Measurements from ENCODE around the gene GPSM3. TPM values are rescaled to one million over a fixed set of nuclear protein-coding genes. Genes with fewer than 3 reads are reported as not detected.

The GPSM3 gene
- total and polyA plus RNA-seq, 2 of the 13 experiments (the other 11 are each of a cell fraction or from before 2014, with no cell fraction given): 0.18 to 6.2 TPM

DNA sequence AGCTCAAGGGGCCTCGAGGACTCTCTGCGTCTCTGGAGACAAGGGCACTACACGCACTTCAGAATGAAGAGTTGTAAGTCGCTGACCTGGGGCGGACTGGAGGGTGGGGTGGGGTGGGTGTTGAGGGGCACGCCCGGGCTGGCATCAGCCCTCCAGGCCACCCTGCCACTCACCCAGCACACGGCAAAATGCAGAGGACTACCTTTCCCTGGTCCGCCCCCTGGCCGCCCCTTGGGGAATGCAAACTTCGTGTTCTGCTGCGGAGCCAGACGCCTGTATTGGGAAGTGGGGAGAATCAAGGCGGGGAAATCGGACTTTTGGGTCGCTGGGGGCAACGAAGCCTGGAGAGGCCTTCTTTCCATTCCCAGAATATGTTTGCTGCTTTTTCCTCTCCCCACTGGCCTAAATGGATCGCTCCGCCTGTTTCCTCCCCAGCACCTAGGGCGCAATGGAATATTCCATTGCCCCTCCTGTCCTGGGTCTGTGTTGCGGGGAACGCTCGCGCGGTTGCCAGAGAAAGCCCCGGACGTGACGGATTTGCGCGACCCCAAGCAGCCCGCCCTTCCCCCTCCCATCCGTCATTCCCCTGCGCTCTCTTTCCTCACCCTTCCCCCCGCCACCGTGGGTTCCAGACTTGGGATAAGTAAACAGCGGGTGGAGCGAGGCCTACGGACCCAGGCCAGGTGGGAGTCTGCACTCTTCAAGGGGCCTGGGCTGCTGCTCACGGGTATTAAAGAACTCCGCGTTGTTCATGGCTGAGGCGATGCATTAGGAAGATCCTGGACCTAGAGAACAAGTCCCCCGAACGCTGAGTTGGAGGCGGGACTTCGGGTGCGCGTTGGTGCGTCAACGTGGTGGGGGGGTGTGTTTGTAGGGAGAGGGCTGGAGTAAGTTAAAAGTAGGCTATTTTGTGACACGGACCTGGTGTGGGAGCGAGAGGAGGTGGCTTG is 38.6 kb downstream of the GPSM3 start, which contains the start of gene PPT2:
Gene PPT2 (plus strand): TSS at position 578 of the 950 bp plus-strand sequence. CDS start 454 bp downstream, outside the sequence.
- intact Hi-C loops (cut with micrococcal nuclease; ENCODE audit: unreplicated experiment) (loop anchor here (1.0 kb wide), 5 partner anchors 24 to 67 kb away; partner anchors contain the start of genes FKBPL and RNF5), in situ Hi-C loops (cut with HindIII; ENCODE audit: extremely low pct_ligation_motif_present, low pct_unique_long_range_greater_than_20kb) (loop anchor here (5.0 kb wide), 1 partner anchor 37 kb away; no protein-coding TSS in a partner anchor)
- ATAC-seq (peak; percentile 79), FAIRE-seq (peak; percentile 86), DNase-seq (ENCODE audit: low spot score) (peak; percentile 93)
- H2AFZ ChIP-seq (ENCODE audit: low read length): peak within 1 kb of the TSS; percentile 75
- H3K4me1 ChIP-seq (ENCODE audit: insufficient read depth, low read length): peaks cover 28% of the 10 kb centered on the region
- H4K20me1 ChIP-seq (ENCODE audit: insufficient read depth, low read length): no peaks in the 10 kb centered on the region
- peak within 1 kb of the TSS; percentile 94 for H3K4me2 ChIP-seq (ENCODE audit: low read depth, low read length)
- H3K36me3 ChIP-seq (replicated peaks in 1 of 2; ENCODE audit: control insufficient read depth in 1 of 2, insufficient read depth in 2 of 2, low read length in 2 of 2): peaks cover 18 to 32% of the 10 kb centered on the region in 2 experiments
- H3K9me3 ChIP-seq (ENCODE audit: low read length): no peaks in the 10 kb centered on the region
- peak within 1 kb of the TSS; percentile 91 for H3K9ac ChIP-seq (ENCODE audit: insufficient read depth, low read depth, low read length)
- ChIA-PET CTCF (ENCODE audit: low intra/inter-chr PET ratio, low total read pairs) (interaction anchor here (1.0 to 4.3 kb wide), 6 partner anchors 26 to 106 kb away, joined by 4 to 97 read pairs (median 4); partner anchors contain the start of gene ATF6B), POLR2A (interaction anchor here (0.5 to 2.6 kb wide), 14 partner anchors 11 to 818 kb away, joined by 3 to 35 read pairs (median 4); partner anchors contain the start of genes AGPAT1, ATF6B, EGFL8 and FKBPL)
- H3K4me3 ChIP-seq (replicated peaks in 1 of 3; ENCODE audit: insufficient read depth in 1 of 3, low read depth in 2 of 3, low read length in 3 of 3): peak within 1 kb of the TSS; percentile 78 to 91 (median 88)
- peaks cover 17% of the 10 kb centered on the region for H3K79me2 ChIP-seq (ENCODE audit: insufficient read depth, low read length)
- WGBS (ENCODE audit: low lambda C conversion rate): under 1% methylated on average over 41 of the region's 52 CpGs
- TSS peak; percentile 73 for BruUV-seq (replicated peaks)
- no peaks in the 10 kb centered on the region; a peak in 1 of 5 replicates for H3K27me3 ChIP-seq (ENCODE audit: control insufficient read depth in 1 of 2, insufficient read depth in 2 of 2, low read length in 2 of 2)
- H3K27ac ChIP-seq (ENCODE audit: extremely low read length, insufficient read depth, low read length): peak within 1 kb of the TSS; percentile 88
- TF ChIP-seq KDM3A (CRISPR knock-in tag; IDR thresholded peaks at IDR 0.05; ENCODE audit: low read depth) (peak; percentile 58), SP4 (CRISPR knock-in tag; IDR thresholded peaks at IDR 0.05) (peak; percentile 84), HES4 (CRISPR knock-in tag; IDR thresholded peaks at IDR 0.05; ENCODE audit: borderline replicate concordance) (no peak), YEATS2 (CRISPR knock-in tag; IDR thresholded peaks at IDR 0.05; ENCODE audit: borderline replicate concordance) (peak; percentile 93), SRSF9 (IDR thresholded peaks at IDR 0.05; ENCODE audit: borderline replicate concordance, insufficient read depth, low read depth, low read length, poor library complexity, severe bottlenecking) (no peak), ZNF292 (CRISPR knock-in tag; IDR thresholded peaks at IDR 0.05; ENCODE audit: borderline replicate concordance, low read depth) (no peak), CHCHD3 (CRISPR knock-in tag; IDR thresholded peaks at IDR 0.05) (peak; percentile 4; the same call in 1 of the 2 replicates), RBM39 (IDR thresholded peaks at IDR 0.05; ENCODE audit: low read depth, low read length, poor library complexity, severe bottlenecking) (peak; percentile 72), ZNF253 (CRISPR knock-in tag; IDR thresholded peaks at IDR 0.05; ENCODE audit: borderline replicate concordance) (no peak), ELF3 (CRISPR knock-in tag; IDR thresholded peaks at IDR 0.05) (peak; percentile 69), SP1 (IDR thresholded peaks at IDR 0.05) (no peak), SP1 (CRISPR knock-in tag; IDR thresholded peaks at IDR 0.05) (peak; percentile 77)
- TF ChIP-seq, protein P1, sequence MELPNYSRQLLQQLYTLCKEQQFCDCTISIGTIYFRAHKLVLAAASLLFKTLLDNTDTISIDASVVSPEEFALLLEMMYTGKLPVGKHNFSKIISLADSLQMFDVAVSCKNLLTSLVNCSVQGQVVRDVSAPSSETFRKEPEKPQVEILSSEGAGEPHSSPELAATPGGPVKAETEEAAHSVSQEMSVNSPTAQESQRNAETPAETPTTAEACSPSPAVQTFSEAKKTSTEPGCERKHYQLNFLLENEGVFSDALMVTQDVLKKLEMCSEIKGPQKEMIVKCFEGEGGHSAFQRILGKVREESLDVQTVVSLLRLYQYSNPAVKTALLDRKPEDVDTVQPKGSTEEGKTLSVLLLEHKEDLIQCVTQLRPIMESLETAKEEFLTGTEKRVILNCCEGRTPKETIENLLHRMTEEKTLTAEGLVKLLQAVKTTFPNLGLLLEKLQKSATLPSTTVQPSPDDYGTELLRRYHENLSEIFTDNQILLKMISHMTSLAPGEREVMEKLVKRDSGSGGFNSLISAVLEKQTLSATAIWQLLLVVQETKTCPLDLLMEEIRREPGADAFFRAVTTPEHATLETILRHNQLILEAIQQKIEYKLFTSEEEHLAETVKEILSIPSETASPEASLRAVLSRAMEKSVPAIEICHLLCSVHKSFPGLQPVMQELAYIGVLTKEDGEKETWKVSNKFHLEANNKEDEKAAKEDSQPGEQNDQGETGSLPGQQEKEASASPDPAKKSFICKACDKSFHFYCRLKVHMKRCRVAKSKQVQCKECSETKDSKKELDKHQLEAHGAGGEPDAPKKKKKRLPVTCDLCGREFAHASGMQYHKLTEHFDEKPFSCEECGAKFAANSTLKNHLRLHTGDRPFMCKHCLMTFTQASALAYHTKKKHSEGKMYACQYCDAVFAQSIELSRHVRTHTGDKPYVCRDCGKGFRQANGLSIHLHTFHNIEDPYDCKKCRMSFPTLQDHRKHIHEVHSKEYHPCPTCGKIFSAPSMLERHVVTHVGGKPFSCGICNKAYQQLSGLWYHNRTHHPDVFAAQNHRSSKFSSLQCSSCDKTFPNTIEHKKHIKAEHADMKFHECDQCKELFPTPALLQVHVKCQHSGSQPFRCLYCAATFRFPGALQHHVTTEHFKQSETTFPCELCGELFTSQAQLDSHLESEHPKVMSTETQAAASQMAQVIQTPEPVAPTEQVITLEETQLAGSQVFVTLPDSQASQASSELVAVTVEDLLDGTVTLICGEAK (IDR thresholded peaks at IDR 0.05): no peak
- TF ChIP-seq, protein P1 (CRISPR knock-in tag; IDR thresholded peaks at IDR 0.05): no peak; the same call in 1 of the 2 replicates
